Measurements from ENCODE around the gene GNB2. TPM values are rescaled to one million over a fixed set of nuclear protein-coding genes. Genes with fewer than 3 reads are reported as not detected.

Gene GNB2
- total RNA-seq (100 to 1,000 TPM in 7 of 10 donors, 10 to 100 TPM in 3; 91.6 to 150 (median 106) TPM), polyA plus RNA-seq (100 to 1,000 TPM in 1 of 2 donors, 10 to 100 TPM in 1; 32.8 to 227 TPM)
- long read RNA-seq, donor 1, transcript GNB2-201 (10 exons, 1,878 nt) = major isoform, 81 of 106 reads
- long read RNA-seq, donor 1, transcript GNB2-202 (9 exons, 1,524 nt) = minor isoform, 7 of 106 reads
- long read RNA-seq, donor 1, partial matches to known transcripts = 11 of 106 reads
- long read RNA-seq, donor 1, other reads (novel, unspliced or antisense) = 6 of 106 reads
- long read RNA-seq, donor 2, transcript GNB2-201 (10 exons, 1,878 nt) = major isoform, 76 of 94 reads
- long read RNA-seq, donor 2, partial matches to known transcripts = 10 of 94 reads
- long read RNA-seq, donor 2, other reads (novel, unspliced or antisense) = 6 of 94 reads
- long read RNA-seq, donor 3, transcript GNB2-201 (10 exons, 1,878 nt) = major isoform, 26 of 58 reads
- long read RNA-seq, donor 3, partial matches to known transcripts = 14 of 58 reads
- long read RNA-seq, donor 3, other reads (novel, unspliced or antisense) = 13 of 58 reads

DNA sequence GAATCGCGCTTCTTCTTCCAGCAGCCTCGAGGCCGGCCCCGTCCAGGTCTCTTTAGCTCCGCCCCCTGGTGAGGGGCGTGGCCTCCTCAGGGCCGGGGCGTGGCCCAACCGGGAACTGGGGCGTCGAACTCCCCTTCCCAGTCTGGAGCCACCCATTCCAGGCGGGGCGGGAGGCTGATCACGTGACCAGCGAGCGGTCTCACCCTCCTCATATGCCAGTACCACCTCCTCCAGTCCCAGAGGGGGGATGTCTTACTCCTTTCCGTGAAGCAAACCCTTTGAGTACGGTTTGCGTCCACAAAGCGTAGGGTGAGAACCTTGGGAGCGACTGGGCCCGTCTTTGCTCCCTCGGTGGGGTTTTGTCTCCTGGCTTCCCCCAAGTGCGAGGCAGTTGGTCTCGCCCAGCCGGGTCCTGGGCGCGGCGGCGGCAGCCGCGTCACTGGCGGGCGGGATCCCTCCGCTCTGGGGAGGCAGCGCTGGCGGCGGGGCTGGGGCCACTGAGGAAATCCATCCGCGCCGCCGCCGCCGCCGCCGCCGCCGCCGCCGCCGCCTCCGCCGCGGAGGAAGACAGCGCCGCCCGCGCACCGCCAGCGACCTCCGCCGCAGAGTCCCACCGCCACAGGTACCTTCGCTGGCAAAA lies at the start of gene GNB2:
TSS of gene GNB2 (plus strand) at position 439 of the 640 bp plus-strand sequence. CDS start 2,526 bp downstream, outside the sequence.
- no peaks in the 10 kb centered on the region for H3K9me3 ChIP-seq
- peaks cover 0 to 34% (median 22%) of the 10 kb centered on the region in 9 donors for H3K4me1 ChIP-seq
- intact Hi-C loops (cut with DNase I) = loop anchor here in 5 of 10 donors (1.0 to 10.0 kb wide), 8 partner anchors 32 to 199 kb away; partner anchors contain the start of genes MOSPD3 (in 4 of the 5), FBXO24 (in 1 of the 5), LRCH4 (in 1 of the 5) and TSC22D4 (in 1 of the 5)
- no peaks in the 10 kb centered on the region for H3K27me3 ChIP-seq
- peak; percentile 92 to 95 (median 94) for ATAC-seq
- TF ChIP-seq, protein P1, sequence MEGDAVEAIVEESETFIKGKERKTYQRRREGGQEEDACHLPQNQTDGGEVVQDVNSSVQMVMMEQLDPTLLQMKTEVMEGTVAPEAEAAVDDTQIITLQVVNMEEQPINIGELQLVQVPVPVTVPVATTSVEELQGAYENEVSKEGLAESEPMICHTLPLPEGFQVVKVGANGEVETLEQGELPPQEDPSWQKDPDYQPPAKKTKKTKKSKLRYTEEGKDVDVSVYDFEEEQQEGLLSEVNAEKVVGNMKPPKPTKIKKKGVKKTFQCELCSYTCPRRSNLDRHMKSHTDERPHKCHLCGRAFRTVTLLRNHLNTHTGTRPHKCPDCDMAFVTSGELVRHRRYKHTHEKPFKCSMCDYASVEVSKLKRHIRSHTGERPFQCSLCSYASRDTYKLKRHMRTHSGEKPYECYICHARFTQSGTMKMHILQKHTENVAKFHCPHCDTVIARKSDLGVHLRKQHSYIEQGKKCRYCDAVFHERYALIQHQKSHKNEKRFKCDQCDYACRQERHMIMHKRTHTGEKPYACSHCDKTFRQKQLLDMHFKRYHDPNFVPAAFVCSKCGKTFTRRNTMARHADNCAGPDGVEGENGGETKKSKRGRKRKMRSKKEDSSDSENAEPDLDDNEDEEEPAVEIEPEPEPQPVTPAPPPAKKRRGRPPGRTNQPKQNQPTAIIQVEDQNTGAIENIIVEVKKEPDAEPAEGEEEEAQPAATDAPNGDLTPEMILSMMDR (IDR thresholded peaks at IDR 0.05) = no peak
- H3K27ac ChIP-seq = peak within 1 kb of the TSS; percentile 78 to 100 (median 98)
- DNase-seq = peak; percentile 99
- peak within 1 kb of the TSS; percentile 95 to 99 (median 96) for H3K4me3 ChIP-seq
- WGBS, 2 donors = 0% methylated on average over 63 of the region's 65 CpGs
- peaks cover 0 to 23% (median 19%) of the 10 kb centered on the region in 9 donors for H3K36me3 ChIP-seq

DNA sequence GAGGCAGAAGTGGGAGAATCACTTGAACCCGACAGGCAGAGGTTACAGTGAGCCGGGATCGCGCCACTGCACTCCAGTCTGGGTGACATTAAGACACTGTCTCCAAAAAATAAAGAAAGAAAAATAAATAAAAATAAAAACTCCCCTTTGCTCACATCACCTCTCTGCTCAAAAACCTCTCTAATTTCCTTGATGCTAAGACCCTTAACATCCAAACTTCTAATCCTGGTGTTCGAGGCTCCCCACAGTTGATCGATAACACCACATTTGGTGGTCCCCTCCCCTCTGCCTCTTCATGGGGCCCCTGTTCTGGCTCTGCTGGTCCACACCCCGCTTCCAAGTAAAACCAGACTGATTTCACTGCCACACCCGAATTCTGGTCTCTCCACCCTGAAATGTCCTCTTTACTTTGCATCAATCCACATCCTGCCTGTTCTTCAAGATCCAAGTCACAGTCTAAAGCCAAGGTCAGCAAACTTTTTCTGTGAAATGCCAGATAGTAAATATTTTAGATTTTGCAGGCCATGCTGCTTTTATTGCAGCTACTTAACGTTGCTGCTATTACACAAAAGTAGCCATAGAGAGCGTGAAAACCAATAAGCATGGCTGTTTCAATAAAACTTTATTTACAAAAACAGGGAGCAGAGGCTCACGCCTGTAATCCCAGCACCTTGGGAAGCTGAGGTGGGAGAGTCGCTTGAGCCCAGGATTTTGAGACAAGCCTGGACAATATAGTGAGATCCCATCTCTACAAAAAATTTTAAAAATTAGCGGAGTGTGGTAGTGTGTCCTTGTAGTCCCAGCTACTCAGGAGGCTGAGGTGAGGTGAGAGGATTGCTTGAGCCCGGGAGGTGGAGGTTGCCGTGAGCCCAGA lies 49.4 kb upstream of the GNB2 start:
- Histone ChIP-seq H3K27me3 (no peaks in the 10 kb centered on the region), H3K27ac (no peak overlapping the region), H3K4me1 (peaks cover 3 to 12% (median 9%) of the 10 kb centered on the region in 9 donors), H3K36me3 (peaks cover 0 to 7% (median 0%) of the 10 kb centered on the region in 9 donors), H3K9me3 (no peaks in the 10 kb centered on the region), H3K4me3 (no peak overlapping the region)
- 82 to 91% methylated on average over 15 of the region's 15 CpGs for WGBS, 2 donors
- ATAC-seq = no peak
- TF ChIP-seq, protein P1 (IDR thresholded peaks at IDR 0.05) = no peak
- intact Hi-C loops (cut with DNase I) = no loop called here
- DNase-seq = no peak

DNA sequence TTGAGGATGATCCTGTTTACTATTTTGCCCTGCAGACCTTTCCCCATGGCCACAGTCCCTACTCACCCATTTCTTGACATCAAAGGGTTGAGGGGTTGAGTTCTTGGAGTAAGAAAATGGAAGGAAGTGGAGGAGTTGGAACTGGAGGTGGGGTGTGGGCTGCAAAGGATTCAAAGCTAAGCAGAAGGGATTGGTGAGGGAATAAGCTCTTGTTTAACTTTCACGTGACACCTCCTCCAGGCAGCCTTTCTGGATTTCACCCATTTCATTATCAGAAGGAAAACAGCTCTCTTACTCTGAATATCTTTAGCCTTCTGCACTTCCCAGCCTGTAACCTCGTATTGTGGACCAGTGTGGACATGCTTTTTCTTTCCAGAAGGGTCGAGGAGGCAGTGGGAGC lies 47.5 kb upstream of the GNB2 start:
- no peak for DNase-seq
- no peaks in the 10 kb centered on the region for H3K9me3 ChIP-seq
- peaks cover 0 to 3% (median 0%) of the 10 kb centered on the region in 9 donors for H3K36me3 ChIP-seq
- H3K27me3 ChIP-seq = peaks cover 0 to 5% (median 0%) of the 10 kb centered on the region in 7 donors
- peaks cover 3 to 12% (median 9%) of the 10 kb centered on the region in 9 donors for H3K4me1 ChIP-seq
- 17 to 21% methylated on average over 3 of the region's 3 CpGs for WGBS, 2 donors
- TF ChIP-seq, protein P1 (IDR thresholded peaks at IDR 0.05) = no peak
- H3K27ac ChIP-seq = no peak overlapping the region
- intact Hi-C loops (cut with DNase I) = loop anchor here in 1 of 10 donors (5.0 kb wide), 1 partner anchor 46 kb away; the partner anchor contains the start of gene GNB2
- H3K4me3 ChIP-seq = peak overlapping the region in 7 of 10 donors; percentile 24 to 53 (median 43)
- no peak for ATAC-seq
